Measurements from ENCODE around the gene PARP9. TPM values are rescaled to one million over a fixed set of nuclear protein-coding genes. Genes with fewer than 3 reads are reported as not detected.
"Not testable (repeated sequence)": the region's sequence is repeated elsewhere in the genome, so short reads cannot be mapped to it uniquely, and the experiment has no call there.

Gene PARP9
- total and polyA plus RNA-seq, 2 experiments from 2014 or later = 15.0 to 29.8 TPM

DNA sequence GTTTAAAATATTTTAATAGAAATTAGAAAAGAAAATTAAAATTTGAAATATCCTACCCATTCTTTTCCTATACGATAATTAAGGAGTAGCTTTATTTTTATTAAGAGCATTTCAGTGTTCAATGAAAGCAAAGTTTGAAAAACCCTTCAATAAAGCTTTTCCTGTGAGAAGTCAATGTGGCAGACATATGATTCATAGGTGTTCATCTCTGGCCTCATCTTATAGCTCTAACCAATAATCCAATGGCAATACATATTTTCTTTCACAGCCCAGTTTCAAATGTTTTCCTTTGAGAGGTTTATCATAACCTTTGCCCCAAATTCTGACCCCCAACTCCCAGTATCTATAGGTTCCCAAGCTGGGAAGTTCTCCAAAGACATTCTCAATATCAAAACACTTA, 57.6 kb downstream of the PARP9 start:
- peaks cover 96% of the 10 kb centered on the region for H4K20me1 ChIP-seq (ENCODE audit: insufficient read depth, poor library complexity, severe bottlenecking)
- no peak for DNase-seq (ENCODE audit: low spot score)
- TF ChIP-seq EZH2 (IDR thresholded peaks at IDR 0.05; ENCODE audit: borderline replicate concordance) (no peak), EZH2phosphoT487 (IDR thresholded peaks at IDR 0.05; ENCODE audit: low read depth, severe bottlenecking, unreplicated experiment) (no peak), CTCF (IDR thresholded peaks at IDR 0.05; ENCODE audit: poor library complexity) (no peak)
- H3K36me3 ChIP-seq (replicated peaks; ENCODE audit: insufficient read depth, low read depth) = no peaks in the 10 kb centered on the region
- WGBS (ENCODE audit: low lambda C conversion rate, missing lambda C conversion rate) = 98% methylated on average over 1 of the region's 1 CpG
- H2AFZ ChIP-seq = no peak overlapping the region
- H3K9me3 ChIP-seq (ENCODE audit: low read depth) = no peaks in the 10 kb centered on the region
- H3K4me1 ChIP-seq (ENCODE audit: insufficient read depth) = peaks cover 7% of the 10 kb centered on the region
- H3K27me3 ChIP-seq = no peaks in the 10 kb centered on the region
- no peak overlapping the region for H3K27ac ChIP-seq
- no peak overlapping the region for H3K4me2 ChIP-seq
- no peaks in the 10 kb centered on the region for H3K9me2 ChIP-seq (replicated peaks; ENCODE audit: insufficient read depth)
- no peak overlapping the region for H3K4me3 ChIP-seq
- H3K79me2 ChIP-seq = peaks cover 100% of the 10 kb centered on the region

DNA sequence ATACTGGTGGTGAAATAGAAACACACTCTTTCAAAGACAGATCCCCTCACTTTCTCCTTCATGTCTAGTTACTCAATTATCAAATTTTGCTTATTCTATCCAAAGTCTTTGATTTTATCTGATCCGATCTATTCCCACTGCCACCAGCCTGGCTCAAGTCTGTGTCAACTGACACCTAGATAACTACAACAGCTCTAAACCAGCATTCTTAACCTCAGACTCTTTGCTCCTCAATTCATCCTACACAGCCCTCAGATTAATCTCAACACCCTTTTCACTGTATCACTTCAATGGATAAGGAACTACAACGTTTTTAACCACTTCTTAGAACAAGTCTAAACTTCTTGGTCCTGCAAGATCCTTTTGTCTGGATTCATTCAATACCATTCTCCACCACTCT, 58.4 kb downstream of the PARP9 start:
- no peaks in the 10 kb centered on the region for H3K27me3 ChIP-seq
- H3K36me3 ChIP-seq (replicated peaks; ENCODE audit: insufficient read depth, low read depth) = no peaks in the 10 kb centered on the region
- no peak overlapping the region for H2AFZ ChIP-seq
- H3K4me3 ChIP-seq = no peak overlapping the region
- whole genome bisulfite sequencing (ENCODE audit: low lambda C conversion rate, missing lambda C conversion rate) = 53% methylated on average over 2 of the region's 2 CpGs
- peaks cover 5% of the 10 kb centered on the region for H3K4me1 ChIP-seq (ENCODE audit: insufficient read depth)
- no peak overlapping the region for H3K4me2 ChIP-seq
- peaks cover 96% of the 10 kb centered on the region for H4K20me1 ChIP-seq (ENCODE audit: insufficient read depth, poor library complexity, severe bottlenecking)
- no peak for TF ChIP-seq CTCF (IDR thresholded peaks at IDR 0.05; ENCODE audit: poor library complexity)
- TF ChIP-seq EZH2 (IDR thresholded peaks at IDR 0.05; ENCODE audit: borderline replicate concordance) = no peak
- H3K27ac ChIP-seq = no peak overlapping the region
- H3K9me2 ChIP-seq (replicated peaks; ENCODE audit: insufficient read depth) = no peaks in the 10 kb centered on the region
- peaks cover 100% of the 10 kb centered on the region for H3K79me2 ChIP-seq
- H3K9me3 ChIP-seq (ENCODE audit: low read depth) = no peaks in the 10 kb centered on the region
- DNase-seq (ENCODE audit: low spot score) = no peak

GRCh38 chr3:122502941-122503340, 61.2 kb downstream of the PARP9 start:
- no peaks in the 10 kb centered on the region for H3K9me3 ChIP-seq (ENCODE audit: low read depth)
- H3K4me3 ChIP-seq = no peak overlapping the region
- H3K36me3 ChIP-seq (replicated peaks; ENCODE audit: insufficient read depth, low read depth) = no peaks in the 10 kb centered on the region
- H2AFZ ChIP-seq = no peak overlapping the region
- peaks cover 100% of the 10 kb centered on the region for H3K79me2 ChIP-seq
- H3K4me1 ChIP-seq (ENCODE audit: insufficient read depth) = no peaks in the 10 kb centered on the region
- H3K27me3 ChIP-seq = no peaks in the 10 kb centered on the region
- no peak overlapping the region for H3K27ac ChIP-seq
- WGBS (ENCODE audit: low lambda C conversion rate, missing lambda C conversion rate) = 97% methylated on average over 2 of the region's 2 CpGs
- no peaks in the 10 kb centered on the region for H3K9me2 ChIP-seq (replicated peaks; ENCODE audit: insufficient read depth)
- H4K20me1 ChIP-seq (ENCODE audit: insufficient read depth, poor library complexity, severe bottlenecking) = peaks cover 94% of the 10 kb centered on the region
- H3K4me2 ChIP-seq = no peak overlapping the region
- no peak for DNase-seq (ENCODE audit: low spot score)
- no peak for TF ChIP-seq EZH2phosphoT487 (IDR thresholded peaks at IDR 0.05; ENCODE audit: low read depth, severe bottlenecking, unreplicated experiment)
- TF ChIP-seq CTCF (IDR thresholded peaks at IDR 0.05; ENCODE audit: poor library complexity) = no peak
- TF ChIP-seq EZH2 (IDR thresholded peaks at IDR 0.05; ENCODE audit: borderline replicate concordance) = no peak

DNA sequence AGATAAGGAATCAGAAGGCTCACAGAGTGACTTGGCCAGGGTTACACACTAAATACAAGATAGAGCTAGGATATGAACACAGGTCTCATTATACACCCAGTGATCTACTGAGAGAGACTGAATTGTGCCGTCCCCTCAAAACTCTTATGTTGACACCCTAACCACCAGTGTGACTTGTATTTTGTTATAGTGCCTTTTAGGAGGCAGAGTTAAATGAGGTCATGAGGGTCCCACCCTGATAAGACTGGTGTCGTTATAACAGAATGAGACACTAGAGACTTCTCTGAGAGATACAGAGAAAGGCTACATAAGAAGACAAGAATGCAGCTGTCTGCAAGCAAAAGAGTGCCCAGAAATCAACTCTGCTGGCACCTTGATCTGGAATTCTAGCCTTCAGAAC, 62.0 kb downstream of the PARP9 start:
- TF ChIP-seq EZH2phosphoT487 (IDR thresholded peaks at IDR 0.05; ENCODE audit: low read depth, severe bottlenecking, unreplicated experiment) (no peak), EZH2 (IDR thresholded peaks at IDR 0.05; ENCODE audit: borderline replicate concordance) (no peak), CTCF (IDR thresholded peaks at IDR 0.05; ENCODE audit: poor library complexity) (no peak)
- Histone ChIP-seq H3K36me3 (replicated peaks; ENCODE audit: insufficient read depth, low read depth) (no peaks in the 10 kb centered on the region), H2AFZ (no peak overlapping the region), H3K4me3 (no peak overlapping the region), H3K27me3 (no peaks in the 10 kb centered on the region), H3K27ac (no peak overlapping the region), H4K20me1 (ENCODE audit: insufficient read depth, poor library complexity, severe bottlenecking) (peaks cover 86% of the 10 kb centered on the region), H3K9me3 (ENCODE audit: low read depth) (no peaks in the 10 kb centered on the region), H3K79me2 (peaks cover 100% of the 10 kb centered on the region), H3K9me2 (replicated peaks; ENCODE audit: insufficient read depth) (no peaks in the 10 kb centered on the region), H3K4me1 (ENCODE audit: insufficient read depth) (no peaks in the 10 kb centered on the region), H3K4me2 (no peak overlapping the region)
- no peak for DNase-seq (ENCODE audit: low spot score)
- 63% methylated on average over 2 of the region's 2 CpGs for WGBS (ENCODE audit: low lambda C conversion rate, missing lambda C conversion rate)

GRCh38 chr3:122500964-122501363, 63.1 kb downstream of the PARP9 start:
- not testable (repeated sequence) for H3K9me2 ChIP-seq (replicated peaks; ENCODE audit: insufficient read depth); H2AFZ ChIP-seq; DNase-seq (ENCODE audit: low spot score); H3K36me3 ChIP-seq (replicated peaks; ENCODE audit: insufficient read depth, low read depth); H3K4me3 ChIP-seq; H3K9me3 ChIP-seq (ENCODE audit: low read depth); H3K27ac ChIP-seq; H3K27me3 ChIP-seq; H3K4me1 ChIP-seq (ENCODE audit: insufficient read depth); H3K4me2 ChIP-seq
- Histone ChIP-seq H3K79me2 (peaks cover 97% of the 10 kb centered on the region), H4K20me1 (ENCODE audit: insufficient read depth, poor library complexity, severe bottlenecking) (peaks cover 82% of the 10 kb centered on the region)
- WGBS (ENCODE audit: low lambda C conversion rate, missing lambda C conversion rate) = 83% methylated on average over 6 of the region's 6 CpGs
